Measurements from ENCODE around the gene ACSM2A.
"Not testable (repeated sequence)": the region's sequence is repeated elsewhere in the genome, so short reads cannot be mapped to it uniquely, and the experiment has no call there.

ACSM2A gene

GRCh38 chr16:20483989-20484388 is 32.7 kb downstream of the ACSM2A start:
- not testable (repeated sequence) for H2AFZ ChIP-seq (ENCODE audit: low read length); H3K9me3 ChIP-seq (replicated peaks in 1 of 2; ENCODE audit: control insufficient read depth in 2 of 2, insufficient read depth in 1 of 2, low read depth in 1 of 2, low read length in 2 of 2); H3K23ac ChIP-seq (ENCODE audit: low read depth, low read length, poor library complexity); H2AK5ac ChIP-seq (ENCODE audit: low read depth, low read length); H3K4me2 ChIP-seq (ENCODE audit: insufficient read depth, low read length, poor library complexity, severe bottlenecking); H4K91ac ChIP-seq (ENCODE audit: low read depth, low read length, poor library complexity); H2BK12ac ChIP-seq (ENCODE audit: low read length); H2BK5ac ChIP-seq (ENCODE audit: low read length); H3K9ac ChIP-seq (ENCODE audit: low read depth, low read length, poor library complexity); H3K4me3 ChIP-seq (ENCODE audit: low read length in 2 of 2); H3K27ac ChIP-seq (replicated peaks; ENCODE audit: low read length); DNase-seq (ENCODE audit: low spot score); H2BK15ac ChIP-seq (ENCODE audit: low read length); H2BK120ac ChIP-seq (ENCODE audit: low read depth, low read length); H3K27me3 ChIP-seq (ENCODE audit: control insufficient read depth in 3 of 3, insufficient read depth in 3 of 3, low read depth in 1 of 3, low read length in 3 of 3); H3K18ac ChIP-seq (ENCODE audit: low read length); H3K4ac ChIP-seq (ENCODE audit: low read length); H3K4me1 ChIP-seq (ENCODE audit: control insufficient read depth in 2 of 2, insufficient read depth in 1 of 2, low read depth in 1 of 2, low read length in 2 of 2); H4K8ac ChIP-seq (ENCODE audit: low read depth, low read length); H3K36me3 ChIP-seq (replicated peaks in 1 of 2; ENCODE audit: control insufficient read depth in 2 of 2, insufficient read depth in 2 of 2, low read length in 2 of 2); H3K14ac ChIP-seq (ENCODE audit: low read length); H3K79me1 ChIP-seq (ENCODE audit: low read depth, low read length)
- WGBS, 2 donors (ENCODE audit: extremely low coverage in 2 of 2, insufficient read length in 2 of 2, insufficient replicate concordance in 1 of 2) = no CpG with 5 or more reads among the region's 1 CpG

GRCh38 chr16:20484726-20485125 is 33.4 kb downstream of the ACSM2A start:
- Histone ChIP-seq H2BK12ac (ENCODE audit: low read length) (no peak overlapping the region), H4K91ac (ENCODE audit: low read depth, low read length, poor library complexity) (no peak overlapping the region)
- DNase-seq (ENCODE audit: low spot score) = no peak

GRCh38 chr16:20485408-20485807 is 34.1 kb downstream of the ACSM2A start:
- no peak overlapping the region for H3K27ac ChIP-seq (replicated peaks; ENCODE audit: low read length)
- H2BK12ac ChIP-seq (ENCODE audit: low read length) = no peak overlapping the region
- no peak overlapping the region for H3K9ac ChIP-seq (ENCODE audit: low read depth, low read length, poor library complexity)
- no peak overlapping the region for H2BK15ac ChIP-seq (ENCODE audit: low read length)
- no peak overlapping the region for H3K18ac ChIP-seq (ENCODE audit: low read length)
- no peak overlapping the region for H4K91ac ChIP-seq (ENCODE audit: low read depth, low read length, poor library complexity)
- H2AFZ ChIP-seq (ENCODE audit: low read length) = no peak overlapping the region
- no peaks in the 10 kb centered on the region for H3K27me3 ChIP-seq (ENCODE audit: control insufficient read depth in 3 of 3, insufficient read depth in 3 of 3, low read depth in 1 of 3, low read length in 3 of 3)
- H3K9me3 ChIP-seq (replicated peaks in 1 of 2; ENCODE audit: control insufficient read depth in 2 of 2, insufficient read depth in 1 of 2, low read depth in 1 of 2, low read length in 2 of 2) = no peaks in the 10 kb centered on the region
- H2BK5ac ChIP-seq (ENCODE audit: low read length) = no peak overlapping the region
- H3K79me1 ChIP-seq (ENCODE audit: low read depth, low read length) = peaks cover 2% of the 10 kb centered on the region
- no peaks in the 10 kb centered on the region for H3K36me3 ChIP-seq (replicated peaks in 1 of 2; ENCODE audit: control insufficient read depth in 2 of 2, insufficient read depth in 2 of 2, low read length in 2 of 2)
- H3K4ac ChIP-seq (ENCODE audit: low read length) = no peak overlapping the region
- no peak overlapping the region for H3K4me3 ChIP-seq (ENCODE audit: low read length in 2 of 2)
- H3K4me1 ChIP-seq (ENCODE audit: control insufficient read depth in 2 of 2, insufficient read depth in 1 of 2, low read depth in 1 of 2, low read length in 2 of 2) = no peaks in the 10 kb centered on the region
- WGBS, 2 donors (ENCODE audit: extremely low coverage in 2 of 2, insufficient read length in 2 of 2, insufficient replicate concordance in 1 of 2) = no CpG with 5 or more reads among the region's 1 CpG
- H2BK120ac ChIP-seq (ENCODE audit: low read depth, low read length) = no peak overlapping the region
- no peak overlapping the region for H3K14ac ChIP-seq (ENCODE audit: low read length)
- DNase-seq (ENCODE audit: low spot score) = no peak
- no peak overlapping the region for H4K8ac ChIP-seq (ENCODE audit: low read depth, low read length)
- no peak overlapping the region for H3K4me2 ChIP-seq (ENCODE audit: insufficient read depth, low read length, poor library complexity, severe bottlenecking)
- H2AK5ac ChIP-seq (ENCODE audit: low read depth, low read length) = no peak overlapping the region
- no peak overlapping the region for H3K23ac ChIP-seq (ENCODE audit: low read depth, low read length, poor library complexity)

More at GRCh38 chr16:20484726-20485125, 33.4 kb downstream of the ACSM2A start:
- Histone ChIP-seq H3K9ac (ENCODE audit: low read depth, low read length, poor library complexity) (no peak overlapping the region), H3K36me3 (replicated peaks in 1 of 2; ENCODE audit: control insufficient read depth in 2 of 2, insufficient read depth in 2 of 2, low read length in 2 of 2) (no peaks in the 10 kb centered on the region), H3K9me3 (replicated peaks in 1 of 2; ENCODE audit: control insufficient read depth in 2 of 2, insufficient read depth in 1 of 2, low read depth in 1 of 2, low read length in 2 of 2) (no peaks in the 10 kb centered on the region), H2BK120ac (ENCODE audit: low read depth, low read length) (no peak overlapping the region), H3K79me1 (ENCODE audit: low read depth, low read length) (peaks cover 2% of the 10 kb centered on the region), H3K27me3 (ENCODE audit: control insufficient read depth in 3 of 3, insufficient read depth in 3 of 3, low read depth in 1 of 3, low read length in 3 of 3) (no peaks in the 10 kb centered on the region), H2AFZ (ENCODE audit: low read length) (no peak overlapping the region), H3K27ac (replicated peaks; ENCODE audit: low read length) (no peak overlapping the region), H3K4me2 (ENCODE audit: insufficient read depth, low read length, poor library complexity, severe bottlenecking) (no peak overlapping the region), H3K4ac (ENCODE audit: low read length) (no peak overlapping the region), H3K14ac (ENCODE audit: low read length) (no peak overlapping the region), H3K18ac (ENCODE audit: low read length) (no peak overlapping the region), H3K4me3 (ENCODE audit: low read length in 2 of 2) (no peak overlapping the region), H3K23ac (ENCODE audit: low read depth, low read length, poor library complexity) (no peak overlapping the region), H3K4me1 (ENCODE audit: control insufficient read depth in 2 of 2, insufficient read depth in 1 of 2, low read depth in 1 of 2, low read length in 2 of 2) (no peaks in the 10 kb centered on the region), H4K8ac (ENCODE audit: low read depth, low read length) (no peak overlapping the region), H2BK15ac (ENCODE audit: low read length) (no peak overlapping the region), H2AK5ac (ENCODE audit: low read depth, low read length) (no peak overlapping the region), H2BK5ac (ENCODE audit: low read length) (no peak overlapping the region)
- no CpG with 5 or more reads among the region's 1 CpG for WGBS, 2 donors (ENCODE audit: extremely low coverage in 2 of 2, insufficient read length in 2 of 2, insufficient replicate concordance in 1 of 2)

- H3K27me3 ChIP-seq (ENCODE audit: control insufficient read depth in 3 of 3, insufficient read depth in 3 of 3, low read depth in 1 of 3, low read length in 3 of 3); H3K4me1 ChIP-seq (ENCODE audit: control insufficient read depth in 2 of 2, insufficient read depth in 1 of 2, low read depth in 1 of 2, low read length in 2 of 2); H3K79me1 ChIP-seq (ENCODE audit: low read depth, low read length); H4K8ac ChIP-seq (ENCODE audit: low read depth, low read length); H3K36me3 ChIP-seq (replicated peaks in 1 of 2; ENCODE audit: control insufficient read depth in 2 of 2, insufficient read depth in 2 of 2, low read length in 2 of 2); H2BK5ac ChIP-seq (ENCODE audit: low read length); H3K4me2 ChIP-seq (ENCODE audit: insufficient read depth, low read length, poor library complexity, severe bottlenecking); H3K27ac ChIP-seq (replicated peaks; ENCODE audit: low read length); DNase-seq (ENCODE audit: low spot score); H2AK5ac ChIP-seq (ENCODE audit: low read depth, low read length); H4K91ac ChIP-seq (ENCODE audit: low read depth, low read length, poor library complexity); H3K9ac ChIP-seq (ENCODE audit: low read depth, low read length, poor library complexity); H3K4ac ChIP-seq (ENCODE audit: low read length); H3K18ac ChIP-seq (ENCODE audit: low read length); H3K9me3 ChIP-seq (replicated peaks in 1 of 2; ENCODE audit: control insufficient read depth in 2 of 2, insufficient read depth in 1 of 2, low read depth in 1 of 2, low read length in 2 of 2); H2BK12ac ChIP-seq (ENCODE audit: low read length); H2BK15ac ChIP-seq (ENCODE audit: low read length); H3K14ac ChIP-seq (ENCODE audit: low read length); H3K23ac ChIP-seq (ENCODE audit: low read depth, low read length, poor library complexity); H2BK120ac ChIP-seq (ENCODE audit: low read depth, low read length); H3K4me3 ChIP-seq (ENCODE audit: low read length in 2 of 2); H2AFZ ChIP-seq (ENCODE audit: low read length): not testable (repeated sequence)
- WGBS, 2 donors (ENCODE audit: extremely low coverage in 2 of 2, insufficient read length in 2 of 2, insufficient replicate concordance in 1 of 2) = no CpG with 5 or more reads among the region's 3 CpGs
These were observed 39.7 kb downstream of the ACSM2A start for GRCh38 chr16:20490994-20491393.
